ENCODE results near the gene ZNF892. TPM values are rescaled to one million over a fixed set of nuclear protein-coding genes. Genes with fewer than 3 reads are reported as not detected.
A peak's percentile ranks its signal among the peaks of the same experiment; 100 is the strongest.

The ZNF892 gene
- total and polyA plus RNA-seq, 2 of the 13 experiments (the other 11 are each of a cell fraction or from before 2014, with no cell fraction given): not detected

- TF ChIP-seq, protein P1, sequence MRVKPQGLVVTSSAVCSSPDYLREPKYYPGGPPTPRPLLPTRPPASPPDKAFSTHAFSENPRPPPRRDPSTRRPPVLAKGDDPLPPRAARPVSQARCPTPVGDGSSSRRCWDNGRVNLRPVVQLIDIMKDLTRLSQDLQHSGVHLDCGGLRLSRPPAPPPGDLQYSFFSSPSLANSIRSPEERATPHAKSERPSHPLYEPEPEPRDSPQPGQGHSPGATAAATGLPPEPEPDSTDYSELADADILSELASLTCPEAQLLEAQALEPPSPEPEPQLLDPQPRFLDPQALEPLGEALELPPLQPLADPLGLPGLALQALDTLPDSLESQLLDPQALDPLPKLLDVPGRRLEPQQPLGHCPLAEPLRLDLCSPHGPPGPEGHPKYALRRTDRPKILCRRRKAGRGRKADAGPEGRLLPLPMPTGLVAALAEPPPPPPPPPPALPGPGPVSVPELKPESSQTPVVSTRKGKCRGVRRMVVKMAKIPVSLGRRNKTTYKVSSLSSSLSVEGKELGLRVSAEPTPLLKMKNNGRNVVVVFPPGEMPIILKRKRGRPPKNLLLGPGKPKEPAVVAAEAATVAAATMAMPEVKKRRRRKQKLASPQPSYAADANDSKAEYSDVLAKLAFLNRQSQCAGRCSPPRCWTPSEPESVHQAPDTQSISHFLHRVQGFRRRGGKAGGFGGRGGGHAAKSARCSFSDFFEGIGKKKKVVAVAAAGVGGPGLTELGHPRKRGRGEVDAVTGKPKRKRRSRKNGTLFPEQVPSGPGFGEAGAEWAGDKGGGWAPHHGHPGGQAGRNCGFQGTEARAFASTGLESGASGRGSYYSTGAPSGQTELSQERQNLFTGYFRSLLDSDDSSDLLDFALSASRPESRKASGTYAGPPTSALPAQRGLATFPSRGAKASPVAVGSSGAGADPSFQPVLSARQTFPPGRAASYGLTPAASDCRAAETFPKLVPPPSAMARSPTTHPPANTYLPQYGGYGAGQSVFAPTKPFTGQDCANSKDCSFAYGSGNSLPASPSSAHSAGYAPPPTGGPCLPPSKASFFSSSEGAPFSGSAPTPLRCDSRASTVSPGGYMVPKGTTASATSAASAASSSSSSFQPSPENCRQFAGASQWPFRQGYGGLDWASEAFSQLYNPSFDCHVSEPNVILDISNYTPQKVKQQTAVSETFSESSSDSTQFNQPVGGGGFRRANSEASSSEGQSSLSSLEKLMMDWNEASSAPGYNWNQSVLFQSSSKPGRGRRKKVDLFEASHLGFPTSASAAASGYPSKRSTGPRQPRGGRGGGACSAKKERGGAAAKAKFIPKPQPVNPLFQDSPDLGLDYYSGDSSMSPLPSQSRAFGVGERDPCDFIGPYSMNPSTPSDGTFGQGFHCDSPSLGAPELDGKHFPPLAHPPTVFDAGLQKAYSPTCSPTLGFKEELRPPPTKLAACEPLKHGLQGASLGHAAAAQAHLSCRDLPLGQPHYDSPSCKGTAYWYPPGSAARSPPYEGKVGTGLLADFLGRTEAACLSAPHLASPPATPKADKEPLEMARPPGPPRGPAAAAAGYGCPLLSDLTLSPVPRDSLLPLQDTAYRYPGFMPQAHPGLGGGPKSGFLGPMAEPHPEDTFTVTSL (CRISPR knock-in tag; IDR thresholded peaks at IDR 0.05; ENCODE audit: borderline replicate concordance): no peak
- TF ChIP-seq TERF1 (CRISPR knock-in tag; IDR thresholded peaks at IDR 0.05) (no peak), ZNF597 (CRISPR knock-in tag; IDR thresholded peaks at IDR 0.05) (no peak), HOXA9 (CRISPR knock-in tag; IDR thresholded peaks at IDR 0.05; ENCODE audit: borderline replicate concordance) (peak; percentile 78), ATF6 (CRISPR knock-in tag; conservative IDR thresholded peaks at IDR 0.05) (no peak; the same call in 1 of the 2 replicates), ZNF136 (CRISPR knock-in tag; IDR thresholded peaks at IDR 0.05; ENCODE audit: low read depth) (no peak), TCF7L2 (IDR thresholded peaks at IDR 0.05; ENCODE audit: low read depth, low read length) (no peak), SP1 (IDR thresholded peaks at IDR 0.05) (no peak), SP1 (CRISPR knock-in tag; IDR thresholded peaks at IDR 0.05) (peak; percentile 62; the same call in 1 of the 2 replicates), FLYWCH1 (CRISPR knock-in tag; IDR thresholded peaks at IDR 0.05) (no peak), ZMYM4 (CRISPR knock-in tag; IDR thresholded peaks at IDR 0.05) (peak; percentile 88; the same call in 1 of the 2 replicates), SIN3B (IDR thresholded peaks at IDR 0.05; ENCODE audit: low read length) (peak; percentile 90), RAD51 (IDR thresholded peaks at IDR 0.05; ENCODE audit: borderline replicate concordance) (no peak)
- TF ChIP-seq, protein P2, sequence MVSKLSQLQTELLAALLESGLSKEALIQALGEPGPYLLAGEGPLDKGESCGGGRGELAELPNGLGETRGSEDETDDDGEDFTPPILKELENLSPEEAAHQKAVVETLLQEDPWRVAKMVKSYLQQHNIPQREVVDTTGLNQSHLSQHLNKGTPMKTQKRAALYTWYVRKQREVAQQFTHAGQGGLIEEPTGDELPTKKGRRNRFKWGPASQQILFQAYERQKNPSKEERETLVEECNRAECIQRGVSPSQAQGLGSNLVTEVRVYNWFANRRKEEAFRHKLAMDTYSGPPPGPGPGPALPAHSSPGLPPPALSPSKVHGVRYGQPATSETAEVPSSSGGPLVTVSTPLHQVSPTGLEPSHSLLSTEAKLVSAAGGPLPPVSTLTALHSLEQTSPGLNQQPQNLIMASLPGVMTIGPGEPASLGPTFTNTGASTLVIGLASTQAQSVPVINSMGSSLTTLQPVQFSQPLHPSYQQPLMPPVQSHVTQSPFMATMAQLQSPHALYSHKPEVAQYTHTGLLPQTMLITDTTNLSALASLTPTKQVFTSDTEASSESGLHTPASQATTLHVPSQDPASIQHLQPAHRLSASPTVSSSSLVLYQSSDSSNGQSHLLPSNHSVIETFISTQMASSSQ (IDR thresholded peaks at IDR 0.05; ENCODE audit: low read depth): no peak
- TF ChIP-seq, protein P2 (CRISPR knock-in tag; IDR thresholded peaks at IDR 0.05; ENCODE audit: borderline replicate concordance): peak; percentile 76; the same call in 1 of the 2 replicates
Measured at GRCh38 chr2:95165371-95166064, 41.8 kb upstream of the ZNF892 start, which contains the start of gene ZNF2 (continued).
